HUES48 (cell line): ENCODE results near the gene KRTAP13-1.

Experiments used
- H3K27ac ChIP-seq: one replicate; pipeline ENCODE4 v1.7.0; 2013; ENCODE audit warnings: low read depth, low read length, inconsistent platforms
- H3K27me3 ChIP-seq: 2 replicates; pipeline ENCODE4 v1.6.1; 2013; ENCODE audit warnings: mild to moderate bottlenecking, low read length; ENCODE audit not compliant: control insufficient read depth, insufficient read depth
- H3K36me3 ChIP-seq: 2 replicates; pipeline ENCODE4 v1.6.1; 2013; ENCODE audit warnings: low read length; ENCODE audit not compliant: control insufficient read depth, insufficient read depth
- H3K4me1 ChIP-seq: 2 replicates; pipeline ENCODE4 v1.6.1; 2013; ENCODE audit warnings: mild to moderate bottlenecking, low read length; ENCODE audit not compliant: control insufficient read depth, insufficient read depth
- H3K4me3 ChIP-seq: 2 replicates; pipeline ENCODE4 v1.5.1; 2013; ENCODE audit warnings: mild to moderate bottlenecking, low read depth, low read length
- H3K9ac ChIP-seq: 2 replicates; pipeline ENCODE4 v1.6.1; 2013; ENCODE audit warnings: mild to moderate bottlenecking, low read depth, low read length, moderate library complexity
- H3K9me3 ChIP-seq: 2 replicates; pipeline ENCODE4 v1.6.1; 2013; ENCODE audit warnings: low read length; ENCODE audit not compliant: control insufficient read depth, insufficient read depth

Gene KRTAP13-1

GRCh38 chr21:30395731-30396130 is at the start of gene KRTAP13-1:
Gene KRTAP13-1 (plus strand): TSS chr21:30396031. CDS start chr21:30396087, 56 bp downstream.
- H3K27me3 ChIP-seq = no peaks in the 10 kb centered on the region
- H3K4me1 ChIP-seq = no peaks in the 10 kb centered on the region
- H3K4me3 ChIP-seq = no peak within 1 kb of the TSS
- no peak within 1 kb of the TSS for H3K27ac ChIP-seq
- H3K36me3 ChIP-seq = no peaks in the 10 kb centered on the region
- H3K9ac ChIP-seq = no peak within 1 kb of the TSS
- H3K9me3 ChIP-seq = no peaks in the 10 kb centered on the region

DNA sequence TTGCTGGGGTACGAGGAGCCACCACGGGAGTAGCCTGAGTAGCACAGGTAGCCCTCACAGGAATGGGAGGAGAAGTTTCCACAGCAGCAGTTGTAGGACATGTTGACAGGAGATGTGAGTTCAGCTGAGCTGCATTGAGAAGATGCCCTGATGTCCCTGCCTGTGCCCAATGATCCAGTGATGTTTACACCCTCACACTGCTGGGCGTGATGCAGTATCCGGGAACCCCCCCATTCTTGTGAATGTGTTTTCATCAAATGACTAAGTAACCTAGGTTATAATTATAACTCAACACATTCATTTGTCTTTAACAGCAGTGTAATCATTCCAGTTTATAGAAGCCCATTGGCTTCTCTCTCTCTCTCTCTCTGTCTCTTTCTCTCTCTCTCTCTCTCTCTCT is 47.3 kb upstream of the KRTAP13-1 start, which contains the start of gene KRTAP23-1:
Gene KRTAP23-1, minus strand, starts transcription at position 101 of the 400 bp plus-strand sequence. Its CDS starts 0 bp downstream, at position 101.
- no peak within 1 kb of the TSS for H3K4me3 ChIP-seq
- H3K27ac ChIP-seq = peak within 1 kb of the TSS; percentile 5
- no peaks in the 10 kb centered on the region for H3K36me3 ChIP-seq
- peaks cover 12% of the 10 kb centered on the region for H3K4me1 ChIP-seq
- H3K9ac ChIP-seq = no peak within 1 kb of the TSS
- no peaks in the 10 kb centered on the region for H3K27me3 ChIP-seq
- H3K9me3 ChIP-seq = no peaks in the 10 kb centered on the region

DNA sequence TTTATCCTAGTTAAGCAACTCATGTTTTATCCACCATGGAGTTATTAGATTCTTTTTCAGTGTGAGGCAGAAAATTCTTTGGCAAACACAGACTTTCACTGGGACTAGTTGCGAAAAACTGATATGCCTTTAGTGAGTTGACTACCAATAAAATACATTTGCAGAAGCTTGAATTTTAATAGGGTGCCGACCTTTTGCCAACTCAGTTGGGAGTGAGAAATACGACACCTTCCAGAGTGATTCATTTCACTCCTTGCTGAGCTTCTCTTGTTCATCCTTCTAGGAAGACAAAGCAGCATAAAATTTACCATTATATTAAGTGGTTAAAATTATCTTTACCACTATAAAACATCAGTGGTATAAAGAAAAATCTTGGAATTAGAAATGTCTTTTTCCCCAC is 46.3 kb upstream of the KRTAP13-1 start:
- no peak overlapping the region for H3K4me3 ChIP-seq
- no peaks in the 10 kb centered on the region for H3K9me3 ChIP-seq
- H3K27me3 ChIP-seq = no peaks in the 10 kb centered on the region

GRCh38 chr21:30351534-30351933 is 44.3 kb upstream of the KRTAP13-1 start:
- no peak overlapping the region for H3K9ac ChIP-seq
- peaks cover 12% of the 10 kb centered on the region for H3K4me1 ChIP-seq
- H3K27ac ChIP-seq = no peak overlapping the region
- H3K36me3 ChIP-seq = no peaks in the 10 kb centered on the region
- H3K27me3 ChIP-seq = no peaks in the 10 kb centered on the region
- no peaks in the 10 kb centered on the region for H3K9me3 ChIP-seq
- H3K4me3 ChIP-seq = no peak overlapping the region

More for the DNA sequence above, 46.3 kb upstream of the KRTAP13-1 start:
- H3K27ac ChIP-seq = peak overlapping the region; percentile 5
- H3K4me1 ChIP-seq = peaks cover 12% of the 10 kb centered on the region
- no peak overlapping the region for H3K9ac ChIP-seq
- H3K36me3 ChIP-seq = no peaks in the 10 kb centered on the region

DNA sequence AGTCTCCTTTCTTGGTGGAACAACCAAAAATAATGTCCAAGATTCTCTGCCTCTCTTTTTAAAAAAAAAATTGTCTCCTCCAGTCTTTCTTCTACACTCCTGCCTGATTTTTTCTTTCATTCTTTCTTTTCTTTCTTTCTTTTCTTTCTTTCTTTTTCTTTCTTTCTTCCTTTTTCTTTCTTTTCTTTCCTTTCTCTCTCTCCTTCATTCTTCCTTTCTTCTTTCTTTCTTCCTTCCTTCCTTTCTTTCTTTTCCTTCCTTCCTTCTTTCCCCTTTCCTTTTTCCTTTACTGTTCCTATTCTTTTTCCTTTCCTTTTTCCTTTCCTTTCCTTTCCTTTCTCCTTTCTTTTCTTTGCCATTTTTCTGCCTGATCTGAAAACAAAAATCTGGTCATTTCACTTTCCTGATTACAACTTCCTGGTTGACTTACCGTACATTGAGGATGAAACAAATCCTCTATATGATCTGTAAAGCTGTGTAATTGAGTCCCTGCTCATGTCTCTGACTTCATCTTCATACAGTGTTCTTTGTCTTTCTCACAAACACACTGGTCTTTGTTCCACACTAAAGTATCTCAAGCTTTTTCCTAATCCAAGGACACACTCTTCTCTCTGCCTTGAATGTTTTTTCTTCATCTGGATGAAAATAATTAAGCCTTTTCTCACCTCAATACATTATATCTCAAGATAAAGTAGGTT is 41.4 kb upstream of the KRTAP13-1 start:
- no peak overlapping the region for H3K27ac ChIP-seq
- H3K4me1 ChIP-seq = peaks cover 9% of the 10 kb centered on the region
- H3K9me3 ChIP-seq = no peaks in the 10 kb centered on the region
- H3K9ac ChIP-seq = no peak overlapping the region
- H3K36me3 ChIP-seq = no peaks in the 10 kb centered on the region
- no peaks in the 10 kb centered on the region for H3K27me3 ChIP-seq
- no peak overlapping the region for H3K4me3 ChIP-seq

- H3K36me3 ChIP-seq = no peaks in the 10 kb centered on the region
- no peaks in the 10 kb centered on the region for H3K27me3 ChIP-seq
- no peak overlapping the region for H3K27ac ChIP-seq
- no peak overlapping the region for H3K9ac ChIP-seq
- no peaks in the 10 kb centered on the region for H3K4me1 ChIP-seq
- H3K4me3 ChIP-seq = no peak overlapping the region
- H3K9me3 ChIP-seq = no peaks in the 10 kb centered on the region
These were observed 39.9 kb upstream of the KRTAP13-1 start for GRCh38 chr21:30355906-30356305.

DNA sequence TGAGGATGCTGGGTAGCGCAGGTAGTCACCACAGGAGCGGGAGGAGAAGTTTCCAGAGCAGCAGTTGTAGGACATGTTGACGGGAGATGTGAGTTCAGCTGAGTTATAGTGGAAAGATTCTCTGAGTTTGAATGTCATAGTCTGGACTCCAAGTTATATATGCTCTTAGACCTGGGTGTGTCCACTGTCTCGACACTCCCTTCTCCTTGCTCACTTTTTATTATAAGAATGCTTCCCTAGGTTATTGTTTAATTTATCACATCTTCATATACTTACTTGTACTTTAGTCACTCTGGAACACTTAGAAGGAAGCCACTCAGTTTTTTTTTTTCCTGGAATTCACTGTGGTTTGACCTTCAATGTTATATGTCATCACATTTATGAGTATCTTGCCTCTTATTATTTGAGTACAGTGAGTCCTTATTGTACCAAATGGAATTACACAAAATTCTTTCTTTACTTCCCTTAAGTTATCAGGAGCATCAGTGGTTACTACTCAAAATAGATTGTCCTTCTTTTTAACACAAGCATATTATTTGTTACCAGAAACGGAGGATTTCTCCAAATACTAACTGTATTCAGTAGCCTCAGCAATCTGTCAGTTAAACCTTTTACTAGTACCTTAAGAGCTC is 23.6 kb upstream of the KRTAP13-1 start, which contains the start of gene KRTAP13-2:
Gene KRTAP13-2, minus strand, starts transcription at position 133 of the 632 bp plus-strand sequence. Its CDS starts 58 bp downstream, at position 75.
- Histone ChIP-seq H3K4me1 (no peaks in the 10 kb centered on the region), H3K36me3 (no peaks in the 10 kb centered on the region), H3K4me3 (no peak within 1 kb of the TSS), H3K27ac (no peak within 1 kb of the TSS), H3K9ac (no peak within 1 kb of the TSS), H3K9me3 (no peaks in the 10 kb centered on the region), H3K27me3 (no peaks in the 10 kb centered on the region)

DNA sequence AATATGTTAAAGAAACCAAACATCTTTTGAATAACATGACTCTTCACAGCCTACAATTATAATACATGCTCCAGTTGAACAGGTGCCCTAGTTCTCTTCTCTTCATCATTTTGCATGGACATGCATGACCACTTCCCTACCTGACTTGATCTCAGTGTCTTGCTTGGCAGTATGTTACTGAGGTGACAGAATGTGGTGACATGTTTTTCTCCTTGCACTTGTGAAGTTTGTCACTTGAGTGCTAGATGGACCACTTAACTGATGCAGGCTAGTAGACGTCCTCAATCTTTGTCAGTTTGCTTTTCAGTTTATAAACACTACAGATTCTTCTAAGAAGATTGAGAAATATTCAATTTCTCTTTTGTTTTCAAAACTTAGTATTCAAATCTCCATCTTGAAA is 13.6 kb upstream of the KRTAP13-1 start:
- Histone ChIP-seq H3K36me3 (no peaks in the 10 kb centered on the region), H3K27ac (no peak overlapping the region), H3K9me3 (no peaks in the 10 kb centered on the region), H3K4me3 (no peak overlapping the region), H3K9ac (no peak overlapping the region), H3K27me3 (no peaks in the 10 kb centered on the region), H3K4me1 (no peaks in the 10 kb centered on the region)

- H3K27ac ChIP-seq = no peak overlapping the region
- no peaks in the 10 kb centered on the region for H3K9me3 ChIP-seq
- no peak overlapping the region for H3K9ac ChIP-seq
- no peaks in the 10 kb centered on the region for H3K4me1 ChIP-seq
- H3K4me3 ChIP-seq = no peak overlapping the region
- no peaks in the 10 kb centered on the region for H3K27me3 ChIP-seq
- no peaks in the 10 kb centered on the region for H3K36me3 ChIP-seq
These were observed 4.3 kb upstream of the KRTAP13-1 start for GRCh38 chr21:30391492-30392025.

DNA sequence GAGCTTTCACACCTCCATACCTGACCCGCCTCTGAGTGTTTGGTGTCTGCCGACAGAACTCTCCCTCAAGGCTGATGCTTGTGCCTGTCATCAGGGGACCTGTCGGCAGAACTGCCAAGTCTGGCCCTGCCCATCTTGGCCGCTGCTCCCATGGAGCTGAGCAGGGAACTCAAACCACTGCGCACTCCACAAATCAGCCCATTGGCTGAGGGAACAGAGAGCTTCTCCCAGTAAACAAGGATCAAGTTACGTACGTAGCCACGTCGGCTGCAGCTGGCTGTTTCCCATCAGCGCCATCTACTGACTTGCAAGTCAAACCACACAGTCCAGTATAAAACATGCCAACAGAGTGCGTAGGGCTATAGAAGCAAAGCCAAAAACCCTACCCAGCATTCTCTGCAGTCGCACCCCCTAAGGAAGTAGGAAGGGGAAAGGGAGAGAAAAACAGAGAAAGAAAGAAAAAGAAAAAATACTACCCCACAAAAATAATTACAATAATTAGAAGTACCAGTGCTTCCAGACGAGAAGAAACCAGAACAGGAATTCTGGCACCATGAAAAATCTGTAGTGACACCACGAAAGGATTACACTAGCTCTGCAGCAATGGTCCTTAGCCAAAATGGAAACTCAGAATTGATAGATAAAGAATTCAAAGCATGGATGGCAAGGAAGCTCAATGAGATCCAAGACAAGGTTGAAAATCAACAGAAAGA is 13.1 kb downstream of the KRTAP13-1 start:
- Histone ChIP-seq H3K36me3 (no peaks in the 10 kb centered on the region), H3K9me3 (no peaks in the 10 kb centered on the region), H3K9ac (no peak overlapping the region), H3K27me3 (no peaks in the 10 kb centered on the region), H3K27ac (peak overlapping the region; percentile 36), H3K4me3 (peak overlapping the region; percentile 40), H3K4me1 (no peaks in the 10 kb centered on the region)
